Adipose tissue (tissue), 3 donors: Measurements from ENCODE around the gene ZNF516. TPM values are rescaled to one million over a fixed set of nuclear protein-coding genes. Genes with fewer than 3 reads are reported as not detected.
"Not testable (repeated sequence)": the region's sequence is repeated elsewhere in the genome, so short reads cannot be mapped to it uniquely, and the experiment has no call there.

Experiments used
- H3K27ac ChIP-seq: one replicate; pipeline ENCODE4 v1.5.1; 2013; ENCODE audit warnings: low read depth, low read length
- WGBS, 3 donors: extraction: QIAGEN DNeasy Blood & Tissue Kit; methylation state at CpG; one replicate each; pipeline ENCODE4 v1.1.7; 2013; 5-methylcytosine and 5-hydroxymethylcytosine counted together
- polyA plus RNA-seq, 3 donors: library from polyadenylated mRNA; stranded (reverse); fragments of 200-250 nt; gene quantifications; one replicate each; pipeline ENCODE4 v1.2.3, GENCODE V29; 2013
- donor health status: healthy with polysubstance abuse.
- donor health status: Bipolar disorder and iron deficiency.
- donor health status: healthy.

The ZNF516 gene
- polyA plus RNA-seq, 3 donors: 3.1 to 4.7 (median 4.2) TPM

GRCh38 chr18:76476665-76477561 is 18.1 kb downstream of the ZNF516 start:
- H3K27ac ChIP-seq: peak overlapping the region; percentile 13
- WGBS, 3 donors: 24 to 29% (median 27%) methylated on average over 16 of the region's 16 CpGs

GRCh38 chr18:76475450-76476194 is 19.4 kb downstream of the ZNF516 start:
- H3K27ac ChIP-seq: no peak overlapping the region
- 65 to 85% (median 68%) methylated on average over 12 of the region's 12 CpGs for WGBS, 3 donors

- WGBS, 3 donors: 86 to 100% (median 94%) methylated on average over 1 of the region's 1 CpG
- no peak overlapping the region for H3K27ac ChIP-seq
Measured at GRCh38 chr18:76474824-76475223, 20.2 kb downstream of the ZNF516 start.

- 86 to 93% (median 89%) methylated on average over 9 of the region's 9 CpGs for WGBS, 3 donors
Measured at GRCh38 chr18:76473521-76473920, 21.5 kb downstream of the ZNF516 start.

GRCh38 chr18:76472829-76473228 is 22.2 kb downstream of the ZNF516 start:
- 78 to 90% (median 84%) methylated on average over 3 of the region's 3 CpGs for WGBS, 3 donors
- no peak overlapping the region for H3K27ac ChIP-seq

More at GRCh38 chr18:76473521-76473920, 21.5 kb downstream of the ZNF516 start:
- not testable (repeated sequence) for H3K27ac ChIP-seq

GRCh38 chr18:76471593-76471992 is 23.4 kb downstream of the ZNF516 start:
- no peak overlapping the region for H3K27ac ChIP-seq
- 91 to 96% (median 95%) methylated on average over 12 of the region's 12 CpGs for WGBS, 3 donors

GRCh38 chr18:76468345-76469304 is 26.4 kb downstream of the ZNF516 start:
- 64 to 95% (median 75%) methylated on average over 16 of the region's 16 CpGs for WGBS, 3 donors
- no peak overlapping the region for H3K27ac ChIP-seq

GRCh38 chr18:76467371-76468190 is 27.5 kb downstream of the ZNF516 start:
- 14 to 61% (median 19%) methylated on average over 19 of the region's 19 CpGs for WGBS, 3 donors
- H3K27ac ChIP-seq: no peak overlapping the region

GRCh38 chr18:76466410-76466991 is 28.5 kb downstream of the ZNF516 start:
- no peak overlapping the region for H3K27ac ChIP-seq
- 80 to 95% (median 84%) methylated on average over 20 of the region's 20 CpGs for WGBS, 3 donors

- no peak overlapping the region for H3K27ac ChIP-seq
Measured at GRCh38 chr18:76465630-76466409, 29.2 kb downstream of the ZNF516 start.

GRCh38 chr18:76464281-76465259 is 30.5 kb downstream of the ZNF516 start:
- WGBS, 3 donors: 91 to 95% (median 92%) methylated on average over 18 to 19 of the region's 19 CpGs
- H3K27ac ChIP-seq: no peak overlapping the region

More at GRCh38 chr18:76465630-76466409, 29.2 kb downstream of the ZNF516 start:
- 84 to 90% (median 89%) methylated on average over 23 of the region's 23 CpGs for WGBS, 3 donors

GRCh38 chr18:76463872-76464271 is 31.2 kb downstream of the ZNF516 start:
- WGBS, 3 donors: 89 to 95% (median 90%) methylated on average over 14 of the region's 14 CpGs
- no peak overlapping the region for H3K27ac ChIP-seq

- WGBS, 3 donors: 91 to 95% (median 95%) methylated on average over 18 of the region's 18 CpGs
- no peak overlapping the region for H3K27ac ChIP-seq
Measured at GRCh38 chr18:76463358-76463757, 31.7 kb downstream of the ZNF516 start.

- 92 to 94% (median 93%) methylated on average over 12 of the region's 12 CpGs for WGBS, 3 donors
- no peak overlapping the region for H3K27ac ChIP-seq
Measured at GRCh38 chr18:76462326-76462694, 32.7 kb downstream of the ZNF516 start.

GRCh38 chr18:76461692-76462325 is 33.2 kb downstream of the ZNF516 start:
- 91 to 98% (median 92%) methylated on average over 27 of the region's 27 CpGs for WGBS, 3 donors
- no peak overlapping the region for H3K27ac ChIP-seq
